Measurements from ENCODE around the gene MTA1.

The MTA1 gene

DNA sequence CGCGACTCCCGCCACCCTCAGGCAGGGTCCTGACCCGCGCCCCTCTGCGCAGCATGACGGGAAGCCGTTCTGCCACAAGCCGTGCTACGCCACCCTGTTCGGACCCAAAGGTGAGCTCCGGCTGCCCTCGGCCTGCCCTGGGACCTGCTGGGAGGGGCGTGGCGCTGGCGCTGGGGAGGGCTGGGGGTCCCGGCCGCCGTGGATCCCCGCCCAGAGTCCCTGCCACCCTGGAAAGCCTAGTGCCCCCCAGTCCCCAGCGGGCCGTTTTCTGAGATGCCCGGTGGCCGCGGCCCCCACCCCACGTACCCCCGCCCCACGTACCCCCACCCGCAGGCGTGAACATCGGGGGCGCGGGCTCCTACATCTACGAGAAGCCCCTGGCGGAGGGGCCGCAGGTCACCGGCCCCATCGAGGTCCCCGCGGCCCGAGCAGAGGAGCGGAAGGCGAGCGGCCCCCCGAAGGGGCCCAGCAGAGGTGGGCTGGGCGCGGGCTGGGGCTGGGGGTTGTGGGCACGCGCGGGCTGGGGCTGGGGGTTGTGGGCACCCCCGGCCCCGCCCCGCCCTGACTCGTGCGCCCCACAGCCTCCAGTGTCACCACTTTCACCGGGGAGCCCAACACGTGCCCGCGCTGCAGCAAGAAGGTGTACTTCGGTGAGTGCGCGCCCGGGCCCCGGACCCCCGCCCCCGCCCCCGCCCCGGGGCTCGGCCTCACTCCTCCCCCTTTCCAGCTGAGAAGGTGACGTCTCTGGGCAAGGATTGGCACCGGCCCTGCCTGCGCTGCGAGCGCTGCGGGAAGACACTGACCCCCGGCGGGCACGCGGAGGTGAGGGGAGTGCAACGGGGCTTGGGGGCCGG lies 59.0 kb downstream of the MTA1 start:
- FAIRE-seq: no peak

DNA sequence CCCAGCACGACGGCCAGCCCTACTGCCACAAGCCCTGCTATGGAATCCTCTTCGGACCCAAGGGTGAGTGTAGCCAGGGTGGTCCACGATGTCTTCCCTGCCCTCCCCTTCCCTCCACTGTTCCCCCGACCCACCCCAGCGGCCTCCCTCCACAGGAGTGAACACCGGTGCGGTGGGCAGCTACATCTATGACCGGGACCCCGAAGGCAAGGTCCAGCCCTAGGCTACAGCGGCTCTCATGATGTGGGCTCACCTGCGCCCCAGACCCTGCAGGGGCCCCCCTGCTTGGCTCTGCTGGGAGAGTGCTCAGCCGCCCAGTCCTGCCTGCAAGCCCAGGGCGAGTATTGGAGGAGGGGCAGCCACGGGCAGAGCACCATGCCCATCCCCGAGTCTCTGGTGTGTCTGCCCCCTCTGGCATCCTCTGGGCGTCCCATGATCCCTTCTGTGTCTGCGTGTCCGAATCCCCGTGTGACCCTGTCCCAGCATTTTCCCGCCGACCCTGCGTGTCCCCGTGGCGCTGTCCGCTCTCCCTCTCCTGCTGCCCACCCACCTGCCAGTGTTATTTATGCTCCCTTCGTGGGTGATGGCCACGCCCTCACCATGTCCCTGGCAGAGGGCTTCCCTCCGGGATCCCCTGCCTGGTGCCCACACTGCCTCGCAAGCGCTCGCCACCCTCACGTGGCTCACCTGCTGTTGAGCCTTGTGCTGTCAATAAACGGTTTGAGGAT lies 60.0 kb downstream of the MTA1 start:
- FAIRE-seq: no peak

DNA sequence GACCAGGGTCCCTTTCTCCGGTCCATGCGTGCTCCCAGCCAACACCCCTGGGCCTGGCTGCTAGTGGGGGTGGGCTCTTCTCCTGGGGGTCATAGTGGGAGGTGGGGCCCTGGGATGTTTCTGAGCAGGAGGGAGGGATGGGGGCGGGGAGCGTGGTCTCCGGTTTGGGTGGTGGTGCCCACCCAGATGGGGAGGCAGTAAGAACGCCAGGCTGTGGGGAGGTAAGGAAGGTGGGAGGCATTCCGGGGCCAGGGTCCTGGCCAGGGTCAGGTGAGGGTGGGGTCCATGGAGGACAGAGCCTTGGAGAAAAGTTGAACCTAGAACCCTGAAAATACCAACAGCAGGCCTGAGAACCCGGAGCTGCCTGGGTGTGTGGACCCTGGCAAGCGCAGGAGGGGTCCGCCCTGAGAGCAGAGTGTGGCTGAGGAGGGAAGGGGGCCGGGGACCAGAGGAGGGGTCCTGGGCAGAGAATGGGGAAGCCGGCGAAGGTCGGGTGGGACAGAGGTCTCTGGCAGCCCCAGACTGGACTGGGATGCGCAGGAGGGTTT lies 60.6 kb downstream of the MTA1 start:
- no peak for FAIRE-seq

DNA sequence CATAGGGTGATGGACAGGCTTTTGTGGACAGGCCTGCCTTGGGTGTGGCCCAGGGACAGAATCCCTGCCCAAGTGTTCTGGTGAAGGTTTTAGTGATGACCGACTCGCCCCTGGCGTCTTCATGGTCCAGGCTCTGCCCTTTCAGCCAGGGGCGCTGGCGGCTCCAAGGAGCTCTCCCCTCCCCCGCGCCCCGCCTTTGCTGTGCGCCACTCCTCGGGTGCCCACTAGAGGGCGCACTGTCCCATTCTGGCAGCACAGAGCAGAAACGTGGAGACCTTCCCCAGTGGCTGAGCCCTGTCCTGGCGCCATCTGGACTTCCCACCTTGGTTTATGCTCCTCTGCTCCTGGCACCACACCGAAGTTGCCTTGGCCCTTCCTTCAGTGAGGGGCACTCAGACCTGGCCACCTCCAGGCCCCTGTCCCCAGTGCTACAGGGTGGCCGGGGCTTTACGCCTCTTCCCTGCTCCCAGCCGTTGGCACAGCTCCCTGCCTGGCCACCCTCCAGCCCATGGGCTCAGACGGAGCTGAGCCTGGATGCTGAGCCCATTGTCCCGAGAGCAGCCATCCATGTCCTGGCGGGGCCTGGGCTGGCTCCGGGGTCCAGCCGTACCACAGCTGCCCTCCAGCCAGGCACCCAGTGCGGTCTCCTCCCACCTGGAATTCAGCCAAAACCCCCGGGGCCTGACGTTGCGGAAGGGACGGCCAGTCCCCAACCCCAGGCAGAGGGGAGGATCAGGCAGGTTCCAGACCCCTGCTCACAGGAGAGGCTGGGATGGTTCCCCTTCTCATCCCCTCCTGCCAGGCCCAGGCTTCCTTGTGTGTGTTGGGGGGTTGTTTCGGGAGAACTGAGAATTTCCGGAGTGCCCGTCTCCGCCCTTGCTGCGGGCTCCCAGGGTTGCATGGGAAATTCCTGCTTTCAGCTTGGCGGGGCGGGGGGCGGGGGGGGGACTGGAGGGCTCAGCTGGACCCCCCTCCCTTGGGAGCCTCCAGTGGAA lies 61.5 kb downstream of the MTA1 start:
- FAIRE-seq: no peak

DNA sequence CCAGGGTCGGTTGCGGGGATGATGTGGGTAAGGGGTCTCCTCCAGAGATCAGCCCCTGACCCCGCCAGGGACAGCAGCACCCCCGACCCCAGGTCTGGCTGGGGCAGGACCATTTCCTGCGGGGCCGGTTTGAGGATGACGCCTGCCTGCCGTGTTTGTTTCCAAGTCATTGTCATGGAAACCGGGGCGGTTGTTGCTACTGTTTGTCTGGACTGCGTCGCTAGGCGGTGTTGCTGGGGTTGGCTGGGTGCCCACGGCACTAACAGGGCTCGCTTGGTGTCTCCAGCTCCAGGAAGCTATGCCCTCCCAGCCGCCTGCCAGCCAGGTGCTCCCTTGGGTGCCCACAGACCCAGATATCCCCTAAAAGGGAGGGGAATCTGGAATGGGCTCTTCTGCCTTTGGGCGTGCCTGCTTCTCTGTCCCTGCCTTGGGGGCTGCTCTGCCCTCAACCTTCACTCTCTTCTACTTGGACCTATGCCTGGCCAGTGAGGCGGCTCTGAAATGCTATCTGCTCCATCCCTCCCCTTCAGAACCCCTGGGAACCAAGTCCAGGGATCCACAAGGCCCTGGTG lies 62.3 kb downstream of the MTA1 start:
- peak; percentile 79 for FAIRE-seq

DNA sequence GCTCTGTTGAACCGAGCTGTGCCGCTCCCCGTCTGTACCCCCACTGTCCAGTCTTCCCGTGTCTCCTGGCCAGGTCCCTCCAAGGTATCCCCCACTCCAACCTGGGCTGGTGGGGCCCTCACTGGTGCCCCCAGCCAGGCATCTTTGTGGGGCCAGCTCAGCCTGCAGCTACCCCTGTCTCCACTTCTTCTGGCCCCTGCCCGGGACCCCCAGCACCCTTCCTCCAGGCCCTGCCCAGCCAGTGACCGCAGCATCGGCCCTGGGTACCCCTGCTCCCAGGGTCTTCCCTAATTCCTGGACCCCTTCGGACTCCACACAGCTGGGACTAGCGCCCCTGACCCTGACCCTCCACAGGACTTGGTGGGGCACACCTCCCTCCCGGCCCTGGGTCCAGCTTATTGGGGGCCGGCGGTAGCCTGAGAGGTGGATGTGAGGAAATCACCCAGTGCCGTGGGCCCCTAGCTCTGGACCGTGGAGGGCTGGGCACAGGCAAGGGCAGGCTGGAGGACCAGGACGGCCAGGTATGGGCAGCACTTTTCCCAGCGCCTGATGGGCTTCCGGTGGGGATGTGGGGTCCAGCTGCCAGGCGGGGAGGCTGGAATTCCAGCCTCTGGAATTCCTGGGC lies 63.0 kb downstream of the MTA1 start:
- FAIRE-seq: no peak

DNA sequence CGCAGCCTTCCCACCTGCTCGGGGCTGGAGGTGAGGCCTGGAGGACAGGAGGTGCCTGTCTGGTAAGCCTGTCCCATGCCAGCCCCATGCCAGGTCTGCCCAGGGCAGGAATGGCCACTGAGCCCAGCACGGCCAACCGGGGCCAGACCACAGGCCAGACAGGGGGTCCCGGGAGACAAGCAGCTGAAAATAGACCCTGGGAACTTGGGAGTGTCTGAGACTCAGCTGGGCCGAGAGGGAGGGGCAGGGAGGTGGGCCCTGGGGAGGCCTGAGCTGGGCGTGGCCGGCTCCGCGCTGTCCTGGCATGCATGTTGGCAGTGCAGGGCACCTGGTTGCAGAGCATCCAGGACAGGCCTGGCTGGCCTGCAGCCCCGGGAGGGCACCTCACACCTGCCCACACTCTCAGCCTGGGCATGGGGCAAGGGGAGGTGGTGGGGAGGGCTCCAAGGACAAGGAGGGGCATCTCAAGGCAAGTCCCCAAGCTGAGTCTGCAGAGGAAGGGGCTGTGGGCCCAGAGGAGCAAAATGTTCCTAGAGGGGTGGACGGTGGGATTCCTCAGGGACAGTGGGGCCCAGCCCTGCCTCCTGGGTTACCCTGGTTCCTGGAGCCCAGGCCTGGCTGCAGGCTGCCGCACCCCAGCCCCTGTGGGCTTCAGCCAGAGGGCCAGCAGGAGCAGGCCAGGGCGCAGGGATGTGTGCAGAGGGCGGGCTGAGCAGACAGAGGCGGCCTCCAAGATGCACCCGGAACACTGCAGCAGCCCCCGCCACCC lies 63.9 kb downstream of the MTA1 start:
- FAIRE-seq: no peak

DNA sequence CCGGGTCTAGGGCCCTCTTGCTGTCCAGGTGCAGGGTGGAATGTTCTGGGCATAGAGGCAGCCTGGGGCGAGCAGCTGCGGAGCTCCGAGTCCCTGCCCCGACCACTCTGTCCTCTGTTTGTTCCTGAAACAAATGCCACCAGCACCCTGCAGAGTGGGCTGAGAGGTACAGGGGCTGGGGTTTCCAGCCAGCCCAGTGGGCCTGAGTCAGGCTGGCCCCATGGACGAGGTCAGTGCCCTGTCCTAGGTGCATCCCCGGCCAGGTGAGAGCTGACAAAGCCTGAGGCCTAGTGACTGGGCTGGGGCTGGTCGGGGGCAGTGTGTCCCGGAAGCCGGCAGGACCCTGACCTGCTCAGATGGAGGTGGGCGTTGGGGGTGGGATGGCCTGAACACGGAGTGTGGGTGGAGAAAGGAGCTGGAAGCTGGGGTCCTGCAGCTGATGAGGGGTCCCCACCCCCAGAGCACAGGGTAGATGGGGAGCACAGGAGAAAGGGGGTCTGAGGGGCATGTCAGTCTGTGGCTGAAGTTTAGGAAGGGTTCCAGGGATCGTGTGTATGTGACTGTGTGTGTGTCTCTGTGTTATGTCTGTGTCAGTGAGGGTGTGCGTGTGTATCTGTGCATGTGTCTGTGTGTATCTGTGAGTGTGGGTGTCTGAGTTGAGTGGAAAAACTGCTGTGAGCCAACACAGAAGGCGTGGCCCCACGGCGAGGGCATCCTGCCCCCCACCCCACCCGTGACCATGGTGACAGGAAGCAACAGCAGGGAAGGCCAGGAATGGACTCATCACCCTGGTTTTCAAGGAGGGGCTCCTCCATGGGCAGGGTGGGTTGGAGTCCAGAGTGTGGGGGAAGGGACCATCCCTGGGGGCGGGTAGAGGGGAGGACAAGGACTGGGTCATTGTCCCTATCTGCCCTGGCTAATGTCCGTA lies 64.7 kb downstream of the MTA1 start:
- FAIRE-seq: no peak

DNA sequence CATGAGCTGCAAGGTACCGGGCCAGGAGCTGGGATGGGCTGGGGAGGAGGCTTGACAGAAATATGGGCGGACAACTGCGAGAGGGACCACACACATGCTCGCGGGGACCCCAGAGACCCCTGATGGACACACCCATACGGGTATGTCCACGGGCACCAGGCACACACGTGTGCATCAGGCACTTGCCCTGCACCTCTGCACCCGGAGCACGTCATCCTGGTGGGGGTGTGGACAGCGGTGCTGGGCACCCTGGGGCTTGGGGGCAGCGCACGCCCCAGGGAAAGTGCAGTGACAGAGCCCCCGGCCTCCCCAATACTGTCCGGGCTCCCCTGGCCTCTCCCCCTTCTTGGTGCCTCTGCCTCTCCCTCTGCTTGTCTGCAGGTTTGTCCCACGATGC lies 65.4 kb downstream of the MTA1 start:
- no peak for FAIRE-seq

DNA sequence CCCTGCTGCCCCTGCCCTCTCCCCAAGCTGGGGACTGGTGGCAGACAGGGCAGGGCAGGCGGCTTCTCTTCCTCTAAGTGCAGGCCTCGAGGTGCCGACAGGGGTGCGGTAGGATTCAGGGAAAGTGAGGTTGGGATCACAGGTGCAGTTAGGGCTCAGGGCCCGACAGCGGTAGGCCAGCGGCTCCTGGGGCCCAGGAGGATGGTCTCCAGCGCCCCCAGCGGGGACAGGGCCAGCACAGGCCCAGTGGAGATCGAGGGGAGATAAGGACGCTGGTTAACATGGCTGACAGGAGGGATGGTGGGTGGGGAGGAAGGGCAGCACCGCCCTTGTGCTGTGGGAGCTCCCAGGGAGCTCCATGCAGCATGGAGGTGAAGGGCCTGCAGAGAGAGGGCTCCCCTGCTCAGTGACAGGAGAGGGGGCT lies 66.1 kb downstream of the MTA1 start:
- no peak for FAIRE-seq

DNA sequence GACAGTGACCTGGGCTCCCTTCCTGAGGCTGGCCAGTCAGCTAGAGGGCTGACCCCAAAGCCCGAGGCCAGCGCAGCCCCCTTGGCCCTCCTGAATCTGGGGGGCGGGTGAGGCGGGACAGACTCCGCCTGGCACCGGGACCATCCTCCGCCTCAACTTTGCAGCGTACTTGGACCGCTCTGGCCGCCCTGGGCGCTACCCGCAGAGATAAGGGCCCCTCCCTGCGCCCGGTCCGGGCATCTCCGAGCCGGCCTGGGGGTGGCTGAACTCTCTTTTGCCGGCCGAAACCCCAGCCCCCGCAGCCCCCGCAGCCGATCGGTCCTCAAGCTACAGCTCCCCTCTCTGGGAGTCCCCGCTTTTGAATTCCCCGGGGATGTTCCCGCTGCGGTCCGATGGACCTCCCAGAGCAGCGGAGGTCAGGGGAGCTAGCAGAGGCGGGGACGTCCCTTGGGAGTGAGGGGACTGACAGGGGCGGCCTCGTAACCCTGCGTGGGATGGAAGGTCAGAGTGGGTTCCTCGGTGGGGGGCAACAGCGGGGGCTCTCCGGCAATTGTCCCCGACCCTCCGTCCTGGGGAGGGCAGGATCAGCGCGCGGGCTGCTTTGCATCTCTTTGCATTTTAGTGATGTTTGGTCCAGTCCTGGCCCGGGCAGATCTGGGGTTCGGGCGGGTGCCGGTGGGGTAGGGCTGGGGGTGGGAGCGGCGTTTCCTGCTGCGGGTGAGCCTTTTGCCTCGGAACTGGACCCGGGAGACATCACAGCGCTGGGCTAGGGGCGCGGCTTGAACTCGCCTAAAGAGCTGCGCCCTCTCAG lies 66.7 kb downstream of the MTA1 start, which contains the start of gene CRIP1:
TSS of gene CRIP1 (plus strand) at position 724 of the 811 bp plus-strand sequence. CDS start 374 bp downstream, outside the sequence.
- no peak for FAIRE-seq

DNA sequence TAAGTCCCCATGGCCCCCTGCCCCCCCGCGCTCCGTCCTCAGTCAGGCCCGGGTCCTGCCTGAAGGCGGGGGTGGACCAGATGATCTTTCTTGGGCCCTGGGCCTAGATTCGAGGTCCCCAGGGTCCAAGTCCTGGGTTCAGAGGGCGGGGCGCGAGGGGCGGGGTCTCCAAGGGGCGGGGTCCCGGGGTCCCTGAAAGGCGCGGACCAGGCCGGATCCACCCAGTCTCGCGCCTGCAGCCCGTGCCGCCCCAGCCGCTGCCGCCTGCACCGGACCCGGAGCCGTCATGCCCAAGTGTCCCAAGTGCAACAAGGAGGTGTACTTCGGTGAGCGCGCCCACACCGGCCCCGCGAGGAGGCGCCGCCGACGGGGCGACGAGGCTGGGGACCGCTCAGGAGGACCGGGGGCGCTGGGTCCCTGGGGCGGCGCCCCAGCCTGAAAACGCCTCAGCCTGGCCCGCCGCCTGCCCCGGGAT lies 67.4 kb downstream of the MTA1 start:
- FAIRE-seq: no peak

DNA sequence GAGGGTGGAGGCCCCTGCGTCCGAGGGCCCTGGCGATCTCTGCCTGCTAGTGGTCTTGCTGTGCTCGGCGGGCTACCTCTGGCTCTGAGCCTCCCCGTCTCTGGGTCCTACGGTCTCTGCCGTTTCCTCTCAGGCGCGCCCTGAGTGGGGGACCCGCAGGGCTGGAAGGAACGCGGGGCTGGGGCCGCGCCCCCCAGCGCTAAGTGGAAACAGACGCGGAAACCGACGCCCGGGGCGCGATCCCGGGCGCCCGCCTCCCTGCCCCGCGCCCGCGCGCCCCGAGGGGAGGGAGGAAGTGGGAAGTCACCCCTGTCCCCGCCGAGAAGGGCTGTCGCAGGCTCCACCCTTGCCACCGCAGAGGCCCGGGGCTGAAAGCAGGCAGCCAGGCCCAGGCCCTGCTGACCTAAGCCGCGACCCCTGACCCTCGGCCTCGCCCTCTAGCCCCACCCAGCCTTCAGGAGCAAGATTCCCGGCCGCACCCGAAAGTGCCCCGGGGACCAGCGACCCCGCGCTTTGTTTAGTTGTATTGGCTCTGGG lies 67.9 kb downstream of the MTA1 start:
- no peak for FAIRE-seq

DNA sequence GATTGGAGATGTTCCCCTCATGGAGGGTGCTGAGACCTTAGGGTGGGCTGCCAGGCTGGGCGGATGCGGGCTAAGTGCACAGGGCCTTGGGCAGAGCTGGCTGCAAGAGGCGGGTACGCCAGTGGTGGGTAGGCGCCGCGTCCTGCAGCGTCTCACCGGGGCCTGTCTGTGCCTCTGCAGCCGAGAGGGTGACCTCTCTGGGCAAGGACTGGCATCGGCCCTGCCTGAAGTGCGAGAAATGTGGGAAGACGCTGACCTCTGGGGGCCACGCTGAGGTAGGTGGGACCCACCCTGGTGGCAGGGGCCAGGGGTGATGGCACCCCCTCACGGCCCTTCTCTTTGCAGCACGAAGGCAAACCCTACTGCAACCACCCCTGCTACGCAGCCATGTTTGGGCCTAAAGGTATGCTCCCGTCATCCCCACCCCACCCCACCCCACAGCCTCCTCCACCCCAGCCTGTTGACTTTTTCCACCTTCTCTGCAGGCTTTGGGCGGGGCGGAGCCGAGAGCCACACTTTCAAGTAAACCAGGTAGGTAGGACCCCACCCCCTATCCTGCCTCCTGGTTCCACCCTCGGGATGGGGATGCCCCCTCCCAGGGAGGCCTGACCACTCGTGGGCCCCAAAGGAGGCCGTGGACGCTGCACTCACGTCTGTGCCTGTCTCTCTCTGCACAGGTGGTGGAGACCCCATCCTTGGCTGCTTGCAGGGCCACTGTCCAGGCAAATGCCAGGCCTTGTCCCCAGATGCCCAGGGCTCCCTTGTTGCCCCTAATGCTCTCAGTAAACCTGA lies 68.6 kb downstream of the MTA1 start:
- no peak for FAIRE-seq

DNA sequence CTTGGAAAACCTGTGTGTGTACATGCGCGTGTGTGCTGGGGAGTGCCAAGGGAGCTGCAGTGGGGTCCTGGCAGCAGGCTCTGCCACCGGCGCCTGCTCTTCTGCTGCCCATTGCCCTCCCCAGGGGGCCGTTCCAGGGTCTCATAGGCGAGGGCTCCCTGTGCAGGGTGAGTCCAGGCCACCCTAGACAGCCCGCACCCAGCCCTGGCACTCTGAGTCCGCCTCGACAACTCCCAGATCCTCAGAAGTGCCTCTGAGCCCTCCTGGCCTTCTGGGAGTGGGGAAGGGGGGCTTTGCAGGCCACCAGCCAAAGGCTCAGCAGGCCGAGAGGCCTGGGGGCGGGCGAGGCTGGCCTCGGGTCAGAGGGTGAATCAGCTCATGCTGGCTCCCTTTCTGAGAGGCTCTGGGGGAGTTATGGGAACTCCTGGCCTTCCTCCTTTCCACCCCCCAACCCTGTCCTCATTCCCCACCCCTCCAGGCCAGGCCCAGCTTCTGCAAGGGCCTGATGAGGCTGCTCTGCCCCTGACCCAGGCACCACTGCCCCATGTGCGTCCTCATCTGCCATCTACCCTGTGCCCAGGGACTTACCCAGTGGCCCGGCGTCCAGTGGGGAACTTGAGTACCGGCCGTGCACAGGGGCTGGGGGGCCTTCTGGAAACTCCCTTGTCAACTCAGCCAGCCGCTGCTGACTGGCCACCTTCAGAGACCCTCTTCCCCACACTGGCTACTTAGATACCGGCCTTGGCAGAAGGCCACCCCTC lies 69.3 kb downstream of the MTA1 start:
- no peak for FAIRE-seq

DNA sequence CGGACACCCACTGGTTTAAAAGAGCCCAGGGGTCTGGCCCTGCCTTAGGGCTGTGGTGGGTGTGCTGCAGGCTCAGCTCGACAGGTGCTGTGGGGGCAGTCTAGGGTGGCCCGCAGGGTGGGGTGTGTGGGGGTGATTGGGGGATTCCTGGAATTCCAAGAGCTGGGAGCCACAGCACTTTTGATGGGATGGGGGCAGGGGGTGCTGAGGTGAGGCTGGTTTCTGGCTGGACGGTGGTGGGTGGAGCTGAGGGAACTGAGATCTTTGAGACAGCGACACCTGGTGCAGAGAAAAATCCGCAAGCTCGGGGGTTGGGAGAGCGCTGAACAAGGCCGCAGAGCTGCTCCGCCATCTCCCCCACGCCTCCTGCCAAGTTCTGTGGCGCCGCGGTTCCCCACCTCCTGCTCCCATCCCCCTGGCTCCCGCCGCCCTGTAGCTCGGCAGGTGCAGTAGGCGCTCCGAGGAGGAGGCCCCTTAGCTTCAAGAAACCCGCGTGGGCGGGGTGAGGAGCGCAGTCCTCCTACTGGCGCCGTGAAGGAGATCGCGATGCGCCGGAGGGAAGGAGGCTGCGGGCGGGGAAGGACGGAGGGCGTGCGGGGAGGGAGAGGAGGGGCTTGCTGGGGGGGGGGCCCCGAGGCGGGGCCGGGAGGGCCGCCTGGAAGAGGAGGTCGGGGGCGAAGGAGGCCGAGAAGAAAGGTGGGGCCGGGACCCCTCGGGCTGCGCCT lies 70.1 kb downstream of the MTA1 start:
- FAIRE-seq: no peak

All from islet of Langerhans (tissue), 1 donor.